GM12872 (cell line): ENCODE results near the gene ZBTB45.

Experiments used
- CTCF ChIP-seq: IDR thresholded peaks from 3 replicates; pipeline ENCODE4 v1.5.1; 2011; ENCODE audit warnings: low read depth, mild to moderate bottlenecking, low read length, moderate library complexity; ENCODE audit not compliant: insufficient read depth

ZBTB45 gene

GRCh38 chr19:58476498-58477015 lies 43.1 kb downstream of the ZBTB45 start:
- no peak for TF ChIP-seq CTCF

GRCh38 chr19:58475714-58476497 lies 43.7 kb downstream of the ZBTB45 start, which contains the start of gene ZNF446:
Gene ZNF446 (plus strand): TSS chr19:58476352. CDS start chr19:58477219, 867 bp downstream.
- no peak for TF ChIP-seq CTCF

- no peak for TF ChIP-seq CTCF
Observed at GRCh38 chr19:58474997-58475713, 44.5 kb downstream of the ZBTB45 start.

GRCh38 chr19:58474291-58474996 lies 45.2 kb downstream of the ZBTB45 start:
- TF ChIP-seq CTCF: no peak

GRCh38 chr19:58473775-58474174 lies 45.8 kb downstream of the ZBTB45 start:
- no peak for TF ChIP-seq CTCF

- TF ChIP-seq CTCF: no peak
Observed at GRCh38 chr19:58471736-58472135, 47.9 kb downstream of the ZBTB45 start.
